GM10266 (cell line): ENCODE data around the gene FAM240A.
"Not testable (repeated sequence)": the region's sequence is repeated elsewhere in the genome, so short reads cannot be mapped to it uniquely, and the experiment has no call there.

Experiments used
- DNase-seq: peaks from one replicate; pipeline ENCODE4 v3.0.0; 2012; ENCODE audit errors: extremely low spot score
- CTCF ChIP-seq: IDR thresholded peaks from 2 replicates; pipeline ENCODE4 v1.5.1; 2012; ENCODE audit warnings: mild to moderate bottlenecking, low read depth; ENCODE audit not compliant: control insufficient read depth, insufficient read depth; ENCODE audit errors: missing control alignments

The FAM240A gene

GRCh38 chr3:46579756-46580286, 32.5 kb upstream of the FAM240A start:
- no peak for TF ChIP-seq CTCF

GRCh38 chr3:46580675-46581074, 31.6 kb upstream of the FAM240A start:
- no peak for DNase-seq
- no peak for TF ChIP-seq CTCF

More at GRCh38 chr3:46579756-46580286, 32.5 kb upstream of the FAM240A start:
- DNase-seq, result no peak

GRCh38 chr3:46584598-46585467, 27.5 kb upstream of the FAM240A start:
- no peak for DNase-seq
- no peak for TF ChIP-seq CTCF

GRCh38 chr3:46585799-46586693, 26.3 kb upstream of the FAM240A start:
- no peak for DNase-seq
- no peak for TF ChIP-seq CTCF

- TF ChIP-seq CTCF, result no peak
- no peak for DNase-seq
Observed at GRCh38 chr3:46586738-46587246, 25.5 kb upstream of the FAM240A start.

GRCh38 chr3:46587268-46587667, 25.1 kb upstream of the FAM240A start:
- not testable (repeated sequence) for DNase-seq

- DNase-seq, result no peak
- TF ChIP-seq CTCF, result no peak
Observed at GRCh38 chr3:46593274-46593862, 19.0 kb upstream of the FAM240A start.
